Measurements from ENCODE around the gene DMC1.

DMC1 gene

DNA sequence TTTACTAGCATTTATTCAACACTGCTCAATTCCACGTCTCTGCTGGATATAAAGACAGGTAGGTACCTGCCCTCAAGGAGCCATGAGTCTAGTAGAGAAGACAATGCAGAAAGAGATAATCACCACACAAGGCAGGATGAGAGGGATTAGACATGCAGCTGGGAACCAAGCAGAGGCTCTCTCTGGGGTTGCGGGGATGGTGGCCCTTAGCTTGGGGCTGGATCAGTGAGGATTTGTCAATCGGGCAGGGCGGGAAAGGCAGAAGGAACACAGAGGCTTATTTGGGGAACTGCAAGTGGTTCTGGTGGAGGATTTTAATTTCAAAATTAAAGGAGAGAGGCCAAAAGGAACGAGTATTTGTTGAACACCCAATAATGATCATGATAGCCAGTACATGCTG, 8.5 kb upstream of the DMC1 start:
- no peak for TF ChIP-seq GATA3 (IDR thresholded peaks at IDR 0.05; ENCODE audit: low read depth, low read length)
- no peak for TF ChIP-seq GATA2 (IDR thresholded peaks at IDR 0.05; ENCODE audit: low read depth, low read length)

GRCh38 chr22:38572065-38572464, 2.1 kb upstream of the DMC1 start:
- TF ChIP-seq GATA2 (IDR thresholded peaks at IDR 0.05; ENCODE audit: low read depth, low read length) (no peak), GATA3 (IDR thresholded peaks at IDR 0.05; ENCODE audit: low read depth, low read length) (no peak)

- TF ChIP-seq GATA2 (IDR thresholded peaks at IDR 0.05; ENCODE audit: low read depth, low read length) (no peak), GATA3 (IDR thresholded peaks at IDR 0.05; ENCODE audit: low read depth, low read length) (no peak)
These were observed 889 bp upstream of the DMC1 start for GRCh38 chr22:38570779-38571364.

DNA sequence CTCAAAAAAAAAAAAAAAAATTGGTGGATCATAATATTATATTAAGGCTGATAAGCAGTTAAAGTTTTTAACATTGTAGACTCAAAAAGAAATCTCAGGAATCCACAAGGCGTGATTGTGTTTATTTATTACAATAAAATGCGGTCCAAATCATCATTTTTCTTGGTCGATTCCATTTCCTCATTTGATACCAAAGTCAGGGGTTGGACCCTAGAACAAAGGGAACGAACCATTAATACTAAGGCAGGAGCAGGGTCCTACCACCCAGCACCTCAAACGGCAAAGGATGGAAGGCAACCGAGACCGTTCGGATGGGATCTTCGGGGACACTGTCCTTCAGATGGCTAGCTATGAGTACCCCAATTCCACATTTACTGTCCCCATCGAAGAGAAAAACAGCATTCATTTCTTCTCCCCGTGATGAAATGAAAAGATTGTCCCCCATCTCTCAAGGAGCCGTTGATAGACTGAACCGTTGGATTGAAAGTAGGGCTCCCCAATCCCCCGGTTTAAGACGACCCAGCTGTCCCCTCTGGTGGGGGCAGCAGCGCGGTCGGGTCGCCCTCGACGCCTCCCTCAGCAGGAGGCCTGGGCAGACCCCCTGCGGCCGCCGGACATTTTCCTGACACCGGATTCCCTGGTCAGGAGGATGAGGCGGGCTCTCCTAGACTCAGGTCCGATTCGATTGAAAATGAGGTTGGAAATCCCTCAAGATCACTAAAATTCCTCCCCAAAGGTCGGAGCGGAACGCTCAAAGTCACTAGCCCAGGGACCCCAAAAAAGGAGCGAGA, 607 bp downstream of the DMC1 start:
- TF ChIP-seq GATA3 (IDR thresholded peaks at IDR 0.05; ENCODE audit: low read depth, low read length): no peak
- TF ChIP-seq GATA2 (IDR thresholded peaks at IDR 0.05; ENCODE audit: low read depth, low read length): no peak

GRCh38 chr22:38567531-38568285, 2.3 kb downstream of the DMC1 start:
- TF ChIP-seq GATA2 (IDR thresholded peaks at IDR 0.05; ENCODE audit: low read depth, low read length): no peak
- TF ChIP-seq GATA3 (IDR thresholded peaks at IDR 0.05; ENCODE audit: low read depth, low read length): no peak

GRCh38 chr22:38566726-38567504, 3.1 kb downstream of the DMC1 start:
- TF ChIP-seq GATA2 (IDR thresholded peaks at IDR 0.05; ENCODE audit: low read depth, low read length) (no peak), GATA3 (IDR thresholded peaks at IDR 0.05; ENCODE audit: low read depth, low read length) (no peak)

GRCh38 chr22:38565441-38565840, 4.5 kb downstream of the DMC1 start:
- TF ChIP-seq GATA2 (IDR thresholded peaks at IDR 0.05; ENCODE audit: low read depth, low read length): no peak
- TF ChIP-seq GATA3 (IDR thresholded peaks at IDR 0.05; ENCODE audit: low read depth, low read length): no peak

- TF ChIP-seq GATA2 (IDR thresholded peaks at IDR 0.05; ENCODE audit: low read depth, low read length): no peak
- TF ChIP-seq GATA3 (IDR thresholded peaks at IDR 0.05; ENCODE audit: low read depth, low read length): no peak
These were observed 5.3 kb downstream of the DMC1 start for GRCh38 chr22:38564669-38565068.

- TF ChIP-seq GATA3 (IDR thresholded peaks at IDR 0.05; ENCODE audit: low read depth, low read length) (no peak), GATA2 (IDR thresholded peaks at IDR 0.05; ENCODE audit: low read depth, low read length) (no peak)
These were observed 15.7 kb downstream of the DMC1 start for GRCh38 chr22:38554281-38554680.

- TF ChIP-seq GATA2 (IDR thresholded peaks at IDR 0.05; ENCODE audit: low read depth, low read length) (no peak), GATA3 (IDR thresholded peaks at IDR 0.05; ENCODE audit: low read depth, low read length) (no peak)
These were observed 20.7 kb downstream of the DMC1 start for GRCh38 chr22:38549101-38549894.

GRCh38 chr22:38540701-38541100, 29.3 kb downstream of the DMC1 start:
- no peak for TF ChIP-seq GATA2 (IDR thresholded peaks at IDR 0.05; ENCODE audit: low read depth, low read length)
- no peak for TF ChIP-seq GATA3 (IDR thresholded peaks at IDR 0.05; ENCODE audit: low read depth, low read length)

DNA sequence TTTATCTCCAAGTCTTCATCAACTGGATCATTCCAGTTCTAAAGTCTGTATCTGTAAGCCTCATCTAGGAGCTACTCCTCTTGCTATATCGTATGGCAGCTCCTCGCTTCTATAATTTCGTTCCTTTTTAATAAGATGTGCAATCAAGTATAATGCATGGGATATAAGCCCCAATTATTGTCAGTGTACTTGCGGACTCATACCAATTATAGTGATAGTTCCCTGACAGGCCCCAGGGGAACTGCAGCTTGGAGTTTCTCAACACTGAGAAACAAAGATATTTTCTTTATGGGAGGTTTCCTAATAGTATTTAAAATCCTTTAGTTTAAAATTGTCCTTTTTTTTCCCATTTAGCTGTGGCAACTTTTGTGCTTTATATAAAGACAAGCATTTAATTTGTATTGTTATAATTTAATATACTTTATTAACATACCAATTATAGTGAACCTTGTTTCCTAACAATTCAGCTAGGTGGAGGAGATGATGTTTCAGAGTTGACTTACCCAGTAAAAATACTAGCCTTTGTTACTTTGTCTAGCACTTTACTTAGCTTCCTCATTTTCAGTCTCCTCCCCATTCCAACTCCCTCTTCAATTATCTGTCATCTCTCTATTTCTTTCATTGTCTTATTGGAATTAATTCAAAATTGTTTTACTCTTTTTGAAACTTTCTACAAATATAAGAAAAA, 38.6 kb downstream of the DMC1 start:
- TF ChIP-seq GATA3 (IDR thresholded peaks at IDR 0.05; ENCODE audit: low read depth, low read length): no peak
- TF ChIP-seq GATA2 (IDR thresholded peaks at IDR 0.05; ENCODE audit: low read depth, low read length): no peak

- TF ChIP-seq GATA2 (IDR thresholded peaks at IDR 0.05; ENCODE audit: low read depth, low read length) (no peak), GATA3 (IDR thresholded peaks at IDR 0.05; ENCODE audit: low read depth, low read length) (no peak)
These were observed 45.6 kb downstream of the DMC1 start for GRCh38 chr22:38524429-38524828.
